Left kidney (tissue), 2 donors: ENCODE measurements around the gene SLC50A1. TPM values are rescaled to one million over a fixed set of nuclear protein-coding genes. Genes with fewer than 3 reads are reported as not detected.

Experiments
- DNase-seq: peaks from one replicate; pipeline ENCODE4 v3.0.0-alpha.2; 2013
- polyA plus RNA-seq: library from polyadenylated mRNA; unstranded; fragments of 120-200 nt; gene quantifications from one replicate; pipeline ENCODE4 v1.2.1, GENCODE V29; 2013; ENCODE audit not compliant: insufficient read length

The SLC50A1 gene
- polyA plus RNA-seq, 1 donor: 57.8 TPM

GRCh38 chr1:155170101-155170785, 34.6 kb downstream of the SLC50A1 start:
- no peak for DNase-seq

- no peak for DNase-seq
These were observed 35.2 kb downstream of the SLC50A1 start for GRCh38 chr1:155170806-155171205.

GRCh38 chr1:155171836-155172731, 36.4 kb downstream of the SLC50A1 start:
- no peak for DNase-seq

GRCh38 chr1:155172732-155173477, 37.3 kb downstream of the SLC50A1 start, which contains the start of gene KRTCAP2:
TSS of gene KRTCAP2 (minus strand) at chr1:155173304. CDS start at chr1:155173224, 80 bp downstream.
- peak; percentile 96 for DNase-seq

GRCh38 chr1:155173478-155174323, 38.0 kb downstream of the SLC50A1 start, which contains the start of gene TRIM46:
TSS of gene TRIM46 (plus strand) at chr1:155173849. CDS start at chr1:155173967, 118 bp downstream.
- no peak for DNase-seq

- no peak for DNase-seq
These were observed 39.0 kb downstream of the SLC50A1 start for GRCh38 chr1:155174324-155175280.

- DNase-seq: no peak
These were observed 39.8 kb downstream of the SLC50A1 start for GRCh38 chr1:155175281-155175926.

- DNase-seq: no peak
These were observed 40.3 kb downstream of the SLC50A1 start for GRCh38 chr1:155175927-155176371.

- no peak for DNase-seq
These were observed 41.0 kb downstream of the SLC50A1 start for GRCh38 chr1:155176544-155177071.

- no peak for DNase-seq
These were observed 41.7 kb downstream of the SLC50A1 start for GRCh38 chr1:155177192-155177917.

GRCh38 chr1:155177918-155178281, 42.2 kb downstream of the SLC50A1 start:
- DNase-seq: no peak

- DNase-seq: no peak
These were observed 42.9 kb downstream of the SLC50A1 start for GRCh38 chr1:155178441-155179111.

- DNase-seq: no peak
These were observed 43.7 kb downstream of the SLC50A1 start for GRCh38 chr1:155179112-155180031.

GRCh38 chr1:155181371-155182051, 45.9 kb downstream of the SLC50A1 start:
- no peak for DNase-seq

- no peak for DNase-seq
These were observed 46.4 kb downstream of the SLC50A1 start for GRCh38 chr1:155182052-155182550.

GRCh38 chr1:155183775-155184221, 48.1 kb downstream of the SLC50A1 start:
- no peak for DNase-seq
